Stimulated activated CD4-positive, alpha-beta T cell treated with anti-CD3 and anti-CD28 coated beads, Interleukin-2, amount 100 ng/mL, for 48 hours (primary cell): Measurements from ENCODE around the gene KAT2A.

Source experiments
- DNase-seq, 2 donors: peaks; one replicate each; pipeline ENCODE4 v3.0.0-alpha.2; 2020

The KAT2A gene

GRCh38 chr17:42112552-42113176 is 8.5 kb downstream of the KAT2A start, which contains the start of gene DHX58:
Gene DHX58 (minus strand): TSS chr17:42112714. CDS start chr17:42111892, 822 bp downstream.
- DNase-seq, result peak; percentile 62 to 63

DNA sequence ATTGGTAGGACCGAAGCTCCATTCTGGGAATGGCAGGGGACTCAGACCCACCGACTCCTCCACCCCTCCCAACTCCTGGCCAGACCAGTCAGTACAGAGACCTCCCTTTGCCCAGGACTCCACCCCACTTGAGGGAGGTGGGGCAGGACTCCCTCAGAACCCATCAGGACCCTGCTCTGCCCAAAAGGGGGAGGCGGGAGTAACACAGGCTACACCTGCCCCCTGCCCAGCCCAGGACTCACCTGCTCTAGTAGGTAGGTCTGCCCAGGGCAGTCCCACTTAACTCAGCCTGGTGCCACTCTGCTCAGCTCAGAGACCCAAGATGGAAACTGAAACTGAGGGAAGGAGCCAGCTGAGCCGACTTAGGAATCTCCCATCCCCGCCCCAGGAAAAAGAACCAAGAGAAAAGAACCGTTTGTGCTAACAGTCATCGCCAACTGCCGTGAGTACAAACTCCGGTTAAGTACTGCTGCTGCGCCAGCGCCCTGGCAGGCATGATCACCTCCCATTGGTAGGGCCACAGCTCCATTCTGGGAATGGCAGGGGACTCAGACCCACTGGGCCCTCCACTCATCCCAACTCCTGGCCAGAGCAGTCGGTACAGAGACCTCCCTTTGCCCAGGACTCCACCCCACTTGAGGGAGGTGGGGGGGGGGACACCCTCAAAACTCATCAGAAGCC is 9.2 kb downstream of the KAT2A start:
- peak in 1 of 2 donors; percentile 15 for DNase-seq

DNA sequence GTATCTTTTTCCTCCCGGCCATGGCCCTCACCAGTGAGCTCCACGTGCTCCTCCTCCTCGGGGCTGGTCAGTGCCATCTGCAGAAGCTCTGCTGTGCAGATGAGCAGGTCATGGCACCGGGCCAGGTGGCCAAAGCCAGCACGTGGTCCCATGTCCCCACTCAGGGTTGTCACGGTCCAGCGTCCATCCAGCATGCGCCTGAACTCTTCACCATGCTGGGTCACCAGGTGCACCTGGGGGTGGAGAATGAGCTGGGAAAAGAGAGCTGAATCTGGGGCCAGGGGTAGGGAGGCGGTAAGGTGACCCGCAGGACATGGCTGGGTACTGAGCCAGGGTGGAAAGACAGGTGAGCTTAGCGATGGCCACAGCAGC is 9.9 kb downstream of the KAT2A start:
- DNase-seq, result no peak

DNA sequence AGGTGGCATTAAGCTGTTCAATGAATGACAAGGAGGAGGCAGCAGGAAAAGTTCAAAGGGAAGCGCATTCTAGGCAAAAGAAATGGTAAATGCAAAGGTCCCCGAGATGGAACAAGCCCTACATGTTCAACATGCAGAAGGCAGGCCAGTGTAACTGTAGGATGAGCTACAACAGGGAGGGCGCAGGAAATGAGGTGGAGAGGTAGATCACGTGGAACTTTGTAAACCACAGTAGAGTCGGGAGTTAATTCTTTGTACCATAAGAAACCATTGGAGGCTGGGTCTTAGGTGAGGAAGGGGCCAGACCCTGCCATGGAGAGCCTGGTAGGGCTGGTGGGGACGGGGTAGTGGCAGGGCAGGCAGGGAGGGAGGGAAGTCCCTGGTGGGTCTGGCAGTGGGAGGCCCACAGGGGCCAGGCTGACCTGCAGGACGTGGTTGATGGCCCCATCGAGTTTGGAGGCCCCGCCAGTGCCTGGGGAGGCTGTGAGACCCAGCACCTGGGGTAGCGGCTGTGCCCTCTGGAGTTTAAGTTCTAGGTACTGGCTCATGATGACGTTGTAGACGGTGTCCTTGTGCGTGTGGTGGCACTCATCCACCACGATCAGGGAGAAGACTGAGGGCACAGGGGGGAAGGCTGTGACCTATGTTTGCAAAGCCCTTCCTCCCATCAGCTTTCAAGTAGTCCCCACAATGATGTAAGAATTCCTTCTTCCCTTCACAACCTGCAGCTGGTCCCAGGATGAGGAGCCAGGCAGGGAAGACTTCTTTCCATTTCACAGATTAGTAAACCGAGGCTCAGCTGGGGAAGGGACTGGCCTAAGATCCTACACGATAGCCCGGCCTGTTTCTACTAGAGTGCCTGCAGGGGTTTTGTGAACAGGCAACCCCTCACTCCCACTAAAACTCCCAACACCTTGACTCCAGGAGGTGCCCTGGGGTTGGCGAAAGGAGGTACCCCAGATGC is 10.6 kb downstream of the KAT2A start:
- DNase-seq, result no peak

DNA sequence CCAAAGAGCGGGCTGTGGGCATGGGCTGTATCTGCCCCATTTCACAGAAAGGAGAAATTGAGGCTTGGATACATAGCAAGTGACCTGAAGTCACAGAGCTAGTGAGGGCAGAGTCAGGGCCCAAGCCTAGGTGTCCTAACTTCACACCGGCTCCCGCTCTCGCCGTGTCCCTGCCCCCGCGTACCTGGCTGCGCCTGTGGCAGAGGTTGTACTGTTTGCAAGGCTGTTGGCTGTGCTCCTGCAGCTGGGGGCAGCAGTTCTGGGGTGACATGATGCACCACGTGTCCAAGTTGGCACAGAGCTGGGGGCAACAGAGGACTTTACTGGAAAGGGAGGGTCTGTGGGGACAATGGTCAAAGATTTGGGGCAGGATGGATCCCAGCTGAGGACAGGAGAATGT is 12.1 kb downstream of the KAT2A start:
- no peak for DNase-seq

- DNase-seq, result peak; percentile 93 to 98
Observed at GRCh38 chr17:42107597-42108576, 13.3 kb downstream of the KAT2A start.

- DNase-seq, result no peak
Observed at GRCh38 chr17:42107124-42107523, 14.0 kb downstream of the KAT2A start.

GRCh38 chr17:42106009-42106408 is 15.2 kb downstream of the KAT2A start:
- DNase-seq, result no peak

DNA sequence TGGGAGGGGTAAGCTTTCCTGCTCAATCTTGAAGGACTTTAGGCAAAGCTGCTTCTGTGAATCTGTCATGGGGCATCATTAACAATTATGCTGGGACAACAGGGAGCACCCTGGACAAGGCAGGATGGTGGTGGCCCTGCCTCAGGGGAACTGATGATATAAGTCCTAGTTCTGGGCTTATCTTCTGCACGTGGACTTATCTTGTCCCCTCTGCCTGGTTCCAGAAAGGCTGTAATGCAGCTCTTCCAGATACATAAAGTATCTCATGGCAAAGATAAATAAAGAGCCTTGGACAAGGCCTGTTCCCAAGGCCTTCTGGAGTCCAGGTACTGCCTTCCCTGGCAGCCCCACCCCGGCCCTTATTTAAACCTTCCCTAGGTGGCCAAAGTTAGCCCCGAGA is 16.9 kb downstream of the KAT2A start:
- DNase-seq, result no peak

DNA sequence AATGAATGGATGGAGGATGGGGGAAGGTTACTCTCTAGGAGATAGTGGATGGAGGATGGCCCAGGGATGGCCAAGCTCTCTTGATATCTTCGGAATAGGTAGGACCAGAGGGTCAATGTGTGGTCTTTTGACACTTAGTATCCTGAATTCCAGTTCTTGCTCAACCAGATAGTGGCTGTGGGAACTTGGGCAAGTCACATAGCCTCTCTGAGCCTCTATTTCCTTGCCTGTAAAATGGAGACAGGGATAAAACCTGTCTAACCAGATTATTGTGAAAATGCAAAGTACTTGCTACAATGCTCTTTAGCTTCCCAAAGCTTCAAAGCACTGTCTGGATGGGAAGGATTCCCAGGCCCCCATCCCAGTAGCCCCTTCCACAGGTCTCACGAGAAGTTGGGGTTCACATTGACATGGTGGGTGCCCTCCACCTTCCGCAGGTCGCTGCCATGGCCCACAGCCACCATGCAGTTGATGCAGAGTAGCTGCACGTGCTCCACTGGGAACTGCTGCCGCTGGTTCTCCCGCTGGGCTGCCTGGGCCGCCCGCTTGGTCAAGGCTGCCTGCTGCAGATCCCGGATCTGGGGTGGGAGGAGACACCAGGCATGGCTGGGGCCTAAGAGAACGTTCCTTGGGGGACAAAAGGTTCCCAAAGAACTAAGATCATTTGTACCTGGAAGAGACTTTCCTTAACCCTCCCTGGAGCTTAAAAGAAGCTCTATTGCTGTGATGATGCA is 17.8 kb downstream of the KAT2A start:
- DNase-seq, result no peak

DNA sequence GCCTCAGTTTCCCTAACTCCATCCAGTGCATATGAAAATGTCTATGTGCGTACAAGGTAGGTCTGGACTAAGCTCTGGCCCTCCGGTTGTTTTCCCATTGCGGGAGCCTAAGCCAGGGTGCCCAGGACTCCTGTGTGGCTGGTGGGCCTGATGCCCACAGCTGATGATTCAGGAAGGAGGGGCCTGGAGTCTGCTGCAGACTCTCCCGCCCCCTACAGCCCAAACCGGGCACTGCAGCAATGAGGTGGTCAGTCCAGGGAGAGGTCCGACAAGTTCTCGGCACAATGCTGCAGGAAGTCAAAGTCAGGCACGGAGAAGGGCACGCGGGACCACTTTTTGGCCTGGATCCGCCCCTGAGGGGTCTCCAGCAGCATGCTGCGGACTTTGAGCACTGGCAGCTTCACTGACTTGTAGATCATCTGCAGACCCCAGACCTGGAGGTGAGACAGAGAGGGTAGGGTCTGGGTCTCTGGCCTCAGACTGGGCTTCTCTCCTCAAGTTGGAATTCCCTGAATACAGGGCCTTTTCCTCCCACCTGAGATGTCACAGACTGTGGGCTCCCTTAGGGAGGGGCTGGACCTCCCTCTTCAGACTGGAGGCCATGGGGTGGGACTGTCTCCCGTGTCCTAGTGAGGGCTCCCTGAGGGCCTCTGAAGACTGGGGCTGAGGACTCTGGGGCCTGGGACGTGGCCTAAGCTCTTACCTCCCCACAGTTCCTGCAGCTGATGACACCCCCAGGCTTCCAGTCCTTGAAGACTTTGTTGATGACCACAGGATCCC is 19.5 kb downstream of the KAT2A start:
- peak; percentile 81 to 82 for DNase-seq

- DNase-seq, result no peak
Observed at GRCh38 chr17:42098730-42099399, 22.3 kb downstream of the KAT2A start.

DNA sequence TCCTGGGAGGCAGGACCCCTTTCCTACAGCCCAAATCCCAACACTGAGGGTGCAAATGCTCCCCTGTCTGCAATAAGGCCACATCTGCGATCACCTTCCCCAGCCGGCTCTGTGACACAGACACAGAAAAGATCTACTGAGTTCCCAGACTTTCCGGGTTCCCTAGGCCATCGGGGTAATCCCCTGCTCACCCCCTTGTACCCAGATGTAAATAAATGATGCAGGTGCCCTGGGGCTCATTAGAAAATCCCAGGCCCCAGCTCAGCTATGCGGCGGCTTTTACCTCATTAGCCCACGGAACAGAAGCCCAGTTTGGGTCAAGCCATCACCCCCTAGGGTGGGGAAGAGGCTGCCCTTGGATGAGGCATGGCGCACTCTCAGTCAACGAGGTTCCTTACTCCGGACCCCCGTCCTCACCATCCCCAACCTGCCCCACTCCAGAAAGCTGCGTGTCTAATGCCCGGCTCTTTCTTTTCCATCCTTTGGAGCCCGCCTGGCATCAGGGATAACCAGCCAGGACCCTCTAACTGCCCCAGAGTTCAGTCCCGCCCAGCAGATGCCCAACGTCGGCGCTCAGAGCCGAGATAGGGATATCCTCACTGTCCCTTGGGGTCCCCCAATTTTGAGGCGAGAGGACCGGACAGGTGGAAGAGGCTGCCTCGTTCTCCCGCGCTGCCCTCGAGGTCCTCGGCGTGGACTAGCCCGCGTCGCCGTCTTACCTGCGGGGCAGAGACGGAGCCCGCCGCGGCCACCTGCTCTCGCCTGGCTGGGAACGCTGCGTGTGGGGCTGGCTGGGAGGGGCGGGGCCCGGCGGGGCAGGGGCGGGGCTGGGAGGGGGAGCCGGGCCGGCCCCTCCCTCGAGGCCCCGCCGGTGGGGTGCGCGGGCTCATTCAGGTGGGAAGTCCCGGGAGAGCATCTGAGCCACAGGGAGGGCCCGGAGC is 23.2 kb downstream of the KAT2A start, which contains the start of gene ZNF385C:
Gene ZNF385C, minus strand, starts transcription at position 783 of the 941 bp plus-strand sequence. CDS start 35,417 bp downstream, outside the sequence.
- peak; percentile 28 to 40 for DNase-seq

- DNase-seq, result no peak
Observed at GRCh38 chr17:42096360-42097111, 24.6 kb downstream of the KAT2A start.

GRCh38 chr17:42094375-42095069 is 26.6 kb downstream of the KAT2A start:
- DNase-seq, result no peak

GRCh38 chr17:42092939-42093338 is 28.2 kb downstream of the KAT2A start:
- DNase-seq, result no peak
